HepG2 (cell line): Measurements from ENCODE around the gene ASB14. TPM values are rescaled to one million over a fixed set of nuclear protein-coding genes. Genes with fewer than 3 reads are reported as not detected.

Experiments used
- ASH2L ChIP-seq: fragments of 300-600, 200-600 bp; sonication (generic); IDR thresholded peaks from 2 replicates; pipeline ENCODE4 v1.7.0; 2017; ENCODE audit warnings: low read depth, mild to moderate bottlenecking, moderate library complexity, mixed read lengths, low read length; ENCODE audit not compliant: insufficient read length
- BCL6 ChIP-seq: IDR thresholded peaks from 2 replicates; pipeline ENCODE4 v1.6.1; 2016; ENCODE audit warnings: missing genetic modification reagents, missing compliant biosample characterization
- FOXK1 ChIP-seq: sonication (generic); formaldehyde crosslinking; IDR thresholded peaks from 2 replicates; pipeline ENCODE4 v1.4.0; 2020; ENCODE audit warnings: low read depth, missing genetic modification reagents, borderline replicate concordance
- HCFC1 ChIP-seq: fragments of 150-350 bp; IDR thresholded peaks from 2 replicates; pipeline ENCODE4 v1.6.1; 2014; ENCODE audit warnings: low read depth, low read length
- HMGXB4 ChIP-seq, 2 experiments: sonication (generic) in 1 of 2; formaldehyde crosslinking in 1 of 2; IDR thresholded peaks; 2 replicates each; pipeline versions ENCODE4 v1.4.0 to v1.6.1; 2018 to 2020; ENCODE audit warnings: missing genetic modification reagents in 2 of 2, borderline replicate concordance in 1 of 2, low read depth in 1 of 2, mild to moderate bottlenecking in 1 of 2, missing biosample characterization in 1 of 2
- MAFK ChIP-seq, 2 experiments: IDR thresholded peaks in 1 of 2; conservative IDR thresholded peaks in 1 of 2; 2 replicates each; pipeline ENCODE4 v1.6.1; 2011; ENCODE audit warnings: improper control_type of control experiment in 2 of 2, low read length in 2 of 2
- RBAK ChIP-seq: sonication (generic); formaldehyde crosslinking; IDR thresholded peaks from 2 replicates; pipeline ENCODE4 v1.5.1; 2020; ENCODE audit warnings: mild to moderate bottlenecking, missing genetic modification reagents
- SNAI1 ChIP-seq: sonication (generic); formaldehyde crosslinking; IDR thresholded peaks from 2 replicates; pipeline ENCODE4 v1.5.0; 2020; ENCODE audit warnings: mild to moderate bottlenecking, missing genetic modification reagents, borderline replicate concordance
- TRAFD1 ChIP-seq: sonication (generic); formaldehyde crosslinking; IDR thresholded peaks from 2 replicates; pipeline ENCODE4 v1.5.1; 2020; ENCODE audit warnings: missing genetic modification reagents, mild to moderate bottlenecking, borderline replicate concordance
- ZNF709 ChIP-seq: sonication (generic); formaldehyde crosslinking; IDR thresholded peaks from 2 replicates; pipeline ENCODE4 v1.5.0; 2020; ENCODE audit warnings: mild to moderate bottlenecking, missing genetic modification reagents
- polyA plus RNA-seq, 8 experiments: library from polyadenylated mRNA; depleted of rRNA in 3 of 8; stranded (reverse) in 7 of 8; unstranded in 1 of 8; fragments of >200 nt; fragmentation: Illumina TruSeq in 4 of 8; extraction: Trizol in 4 of 8; gene quantifications; 2 replicates each; pipeline versions ENCODE4 v1.2.1 to v1.2.3, GENCODE V29; 2011 to 2016; ENCODE audit warnings: low read depth in 4 of 8, missing spikeins in 1 of 8, mixed read lengths in 1 of 8; ENCODE audit not compliant: insufficient read depth in 1 of 8
- total RNA-seq, 5 experiments: library from RNA; depleted of rRNA; stranded (reverse); fragments of >200 nt; fragmentation: Illumina TruSeq; extraction: Trizol; gene quantifications; 2 replicates each; pipeline ENCODE4 v1.2.3, GENCODE V29; 2016; ENCODE audit warnings: low read depth in 1 of 5
- TF ChIP-seq, protein P1 (sequence below): sonication (generic); formaldehyde crosslinking; conservative IDR thresholded peaks from 2 replicates; pipeline ENCODE4 v1.4.0; 2020; ENCODE audit warnings: mild to moderate bottlenecking, missing genetic modification reagents, moderate library complexity
- TF ChIP-seq, protein P2 (sequence below): sonication (generic); formaldehyde crosslinking; IDR thresholded peaks from 2 replicates; pipeline ENCODE4 v1.5.1; 2020; ENCODE audit warnings: mild to moderate bottlenecking, missing genetic modification reagents, moderate library complexity
- TF ChIP-seq, protein P3 (sequence below): IDR thresholded peaks from 2 replicates; pipeline ENCODE4 v1.6.1; 2016; ENCODE audit warnings: missing compliant biosample characterization, missing genetic modification reagents, borderline replicate concordance
- TF ChIP-seq, protein P4 (sequence below): sonication (generic); formaldehyde crosslinking; IDR thresholded peaks from 2 replicates; pipeline ENCODE4 v1.5.0; 2020; ENCODE audit warnings: mild to moderate bottlenecking, missing genetic modification reagents

ASB14 gene
- total and polyA plus RNA-seq, 2 of the 13 experiments (the other 11 are each of a cell fraction or from before 2014, with no cell fraction given) = not detected

DNA sequence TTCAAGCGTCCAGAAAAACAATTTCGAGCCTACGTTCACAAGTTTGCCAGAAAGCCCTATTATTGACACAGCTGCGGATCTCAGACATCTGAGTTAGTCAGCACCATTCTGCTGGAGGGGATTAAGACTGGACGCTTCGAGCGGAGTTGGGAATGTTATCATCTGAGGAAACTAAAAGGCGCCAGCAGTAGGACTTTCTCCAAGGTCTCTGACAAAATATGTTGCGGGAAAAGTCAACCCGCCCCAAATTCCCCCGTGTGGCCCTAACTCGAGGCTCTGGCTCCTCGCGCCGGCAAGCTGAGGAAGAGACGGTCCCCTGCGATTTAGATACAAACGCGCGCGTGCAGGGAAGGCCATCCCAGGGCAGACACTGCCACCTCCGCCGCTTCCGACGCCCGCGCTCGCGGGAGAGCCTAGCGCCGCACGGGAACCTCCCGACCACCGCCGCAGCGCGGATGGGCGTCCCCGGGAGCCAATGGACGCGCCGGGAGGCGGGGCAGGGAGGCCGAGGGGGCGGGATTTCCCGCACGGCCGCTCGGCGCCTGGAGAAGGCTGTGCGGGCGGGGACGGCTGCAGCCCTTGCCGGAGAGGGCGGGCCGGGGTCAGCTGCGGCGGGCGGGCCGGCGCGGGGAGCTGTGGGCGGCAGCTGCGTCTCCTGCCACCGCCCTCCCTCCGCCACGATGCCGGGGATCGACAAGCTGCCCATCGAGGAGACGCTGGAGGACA, 65.1 kb downstream of the ASB14 start, which contains the start of gene APPL1 (continued):
- TF ChIP-seq, protein P1, sequence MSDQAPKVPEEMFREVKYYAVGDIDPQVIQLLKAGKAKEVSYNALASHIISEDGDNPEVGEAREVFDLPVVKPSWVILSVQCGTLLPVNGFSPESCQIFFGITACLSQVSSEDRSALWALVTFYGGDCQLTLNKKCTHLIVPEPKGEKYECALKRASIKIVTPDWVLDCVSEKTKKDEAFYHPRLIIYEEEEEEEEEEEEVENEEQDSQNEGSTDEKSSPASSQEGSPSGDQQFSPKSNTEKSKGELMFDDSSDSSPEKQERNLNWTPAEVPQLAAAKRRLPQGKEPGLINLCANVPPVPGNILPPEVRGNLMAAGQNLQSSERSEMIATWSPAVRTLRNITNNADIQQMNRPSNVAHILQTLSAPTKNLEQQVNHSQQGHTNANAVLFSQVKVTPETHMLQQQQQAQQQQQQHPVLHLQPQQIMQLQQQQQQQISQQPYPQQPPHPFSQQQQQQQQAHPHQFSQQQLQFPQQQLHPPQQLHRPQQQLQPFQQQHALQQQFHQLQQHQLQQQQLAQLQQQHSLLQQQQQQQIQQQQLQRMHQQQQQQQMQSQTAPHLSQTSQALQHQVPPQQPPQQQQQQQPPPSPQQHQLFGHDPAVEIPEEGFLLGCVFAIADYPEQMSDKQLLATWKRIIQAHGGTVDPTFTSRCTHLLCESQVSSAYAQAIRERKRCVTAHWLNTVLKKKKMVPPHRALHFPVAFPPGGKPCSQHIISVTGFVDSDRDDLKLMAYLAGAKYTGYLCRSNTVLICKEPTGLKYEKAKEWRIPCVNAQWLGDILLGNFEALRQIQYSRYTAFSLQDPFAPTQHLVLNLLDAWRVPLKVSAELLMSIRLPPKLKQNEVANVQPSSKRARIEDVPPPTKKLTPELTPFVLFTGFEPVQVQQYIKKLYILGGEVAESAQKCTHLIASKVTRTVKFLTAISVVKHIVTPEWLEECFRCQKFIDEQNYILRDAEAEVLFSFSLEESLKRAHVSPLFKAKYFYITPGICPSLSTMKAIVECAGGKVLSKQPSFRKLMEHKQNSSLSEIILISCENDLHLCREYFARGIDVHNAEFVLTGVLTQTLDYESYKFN = no peak
- no peak for TF ChIP-seq FOXK1 (CRISPR knock-in tag)
- no peak for TF ChIP-seq RBAK
- TF ChIP-seq MAFK (conservative IDR thresholded peaks at IDR 0.05 in 1 of 2, IDR thresholded peaks at IDR 0.05 in 1 of 2; ENCODE audit: low read length in 2 of 2) = no peak
- peak; percentile 71 for TF ChIP-seq ASH2L
- no peak for TF ChIP-seq HCFC1
- TF ChIP-seq ZNF709 (CRISPR knock-in tag) = peak; percentile 68; the same call in 1 of the 2 replicates
- TF ChIP-seq, protein P2, sequence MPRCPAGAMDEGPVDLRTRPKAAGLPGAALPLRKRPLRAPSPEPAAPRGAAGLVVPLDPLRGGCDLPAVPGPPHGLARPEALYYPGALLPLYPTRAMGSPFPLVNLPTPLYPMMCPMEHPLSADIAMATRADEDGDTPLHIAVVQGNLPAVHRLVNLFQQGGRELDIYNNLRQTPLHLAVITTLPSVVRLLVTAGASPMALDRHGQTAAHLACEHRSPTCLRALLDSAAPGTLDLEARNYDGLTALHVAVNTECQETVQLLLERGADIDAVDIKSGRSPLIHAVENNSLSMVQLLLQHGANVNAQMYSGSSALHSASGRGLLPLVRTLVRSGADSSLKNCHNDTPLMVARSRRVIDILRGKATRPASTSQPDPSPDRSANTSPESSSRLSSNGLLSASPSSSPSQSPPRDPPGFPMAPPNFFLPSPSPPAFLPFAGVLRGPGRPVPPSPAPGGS = peak; percentile 83
- TF ChIP-seq TRAFD1 (CRISPR knock-in tag) = no peak
- TF ChIP-seq BCL6 (CRISPR knock-in tag) = 0 out of 2 replicates have a peak, but pooled peaks have one; percentile 15
- 0 out of 2 replicates have a peak, but pooled peaks have one; percentile 61 for TF ChIP-seq SNAI1
- TF ChIP-seq HMGXB4 (CRISPR knock-in tag; IDR thresholded peaks at IDR 0.05; ENCODE audit: borderline replicate concordance in 1 of 2, low read depth in 1 of 2) = peak; percentile 45 to 72
- TF ChIP-seq, protein P3, sequence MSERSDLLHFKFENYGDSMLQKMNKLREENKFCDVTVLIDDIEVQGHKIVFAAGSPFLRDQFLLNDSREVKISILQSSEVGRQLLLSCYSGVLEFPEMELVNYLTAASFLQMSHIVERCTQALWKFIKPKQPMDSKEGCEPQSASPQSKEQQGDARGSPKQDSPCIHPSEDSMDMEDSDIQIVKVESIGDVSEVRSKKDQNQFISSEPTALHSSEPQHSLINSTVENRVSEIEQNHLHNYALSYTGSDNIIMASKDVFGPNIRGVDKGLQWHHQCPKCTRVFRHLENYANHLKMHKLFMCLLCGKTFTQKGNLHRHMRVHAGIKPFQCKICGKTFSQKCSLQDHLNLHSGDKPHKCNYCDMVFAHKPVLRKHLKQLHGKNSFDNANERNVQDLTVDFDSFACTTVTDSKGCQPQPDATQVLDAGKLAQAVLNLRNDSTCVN = peak; percentile 73; the same call in 1 of the 2 replicates
- TF ChIP-seq, protein P4, sequence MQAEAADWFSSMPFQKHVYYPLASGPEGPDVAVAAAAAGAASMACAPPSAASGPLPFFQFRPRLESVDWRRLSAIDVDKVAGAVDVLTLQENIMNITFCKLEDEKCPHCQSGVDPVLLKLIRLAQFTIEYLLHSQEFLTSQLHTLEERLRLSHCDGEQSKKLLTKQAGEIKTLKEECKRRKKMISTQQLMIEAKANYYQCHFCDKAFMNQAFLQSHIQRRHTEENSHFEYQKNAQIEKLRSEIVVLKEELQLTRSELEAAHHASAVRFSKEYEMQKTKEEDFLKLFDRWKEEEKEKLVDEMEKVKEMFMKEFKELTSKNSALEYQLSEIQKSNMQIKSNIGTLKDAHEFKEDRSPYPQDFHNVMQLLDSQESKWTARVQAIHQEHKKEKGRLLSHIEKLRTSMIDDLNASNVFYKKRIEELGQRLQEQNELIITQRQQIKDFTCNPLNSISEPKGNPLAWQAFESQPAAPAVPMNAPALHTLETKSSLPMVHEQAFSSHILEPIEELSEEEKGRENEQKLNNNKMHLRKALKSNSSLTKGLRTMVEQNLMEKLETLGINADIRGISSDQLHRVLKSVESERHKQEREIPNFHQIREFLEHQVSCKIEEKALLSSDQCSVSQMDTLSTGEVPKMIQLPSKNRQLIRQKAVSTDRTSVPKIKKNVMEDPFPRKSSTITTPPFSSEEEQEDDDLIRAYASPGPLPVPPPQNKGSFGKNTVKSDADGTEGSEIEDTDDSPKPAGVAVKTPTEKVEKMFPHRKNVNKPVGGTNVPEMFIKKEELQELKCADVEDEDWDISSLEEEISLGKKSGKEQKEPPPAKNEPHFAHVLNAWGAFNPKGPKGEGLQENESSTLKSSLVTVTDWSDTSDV (CRISPR knock-in tag) = no peak; the same call in 1 of the 2 replicates
